Endometrial microvascular endothelial cells (primary cell): ENCODE measurements around the gene ADGRG7. TPM values are rescaled to one million over a fixed set of nuclear protein-coding genes. Genes with fewer than 3 reads are reported as not detected.

Experiments used
- in situ Hi-C: cut with HindIII; loops from 2 replicates; pipeline ENCODE4 v1.10.0; 2017; ENCODE audit warnings: low sequenced_read_pairs, low pct_unique_long_range_greater_than_20kb; ENCODE audit errors: inconsistent ontology term
- total RNA-seq: library from RNA; depleted of rRNA; stranded (reverse); fragments of >200 nt; gene quantifications from one replicate; pipeline ENCODE4 v1.2.3, GENCODE V29; 2015; ENCODE audit errors: inconsistent ontology term

Gene ADGRG7
- total RNA-seq, 1 donor from 2014 or later: not detected

GRCh38 chr3:100717637-100718487 lies 108.5 kb downstream of the ADGRG7 start:
- in situ Hi-C loops: no loop called here

GRCh38 chr3:100719136-100719535 lies 109.7 kb downstream of the ADGRG7 start:
- in situ Hi-C loops: no loop called here

- in situ Hi-C loops: no loop called here
These were observed 111.0 kb downstream of the ADGRG7 start for GRCh38 chr3:100720426-100720825.

GRCh38 chr3:100725935-100726513 lies 116.6 kb downstream of the ADGRG7 start:
- in situ Hi-C loops: loop anchor here (25.0 kb wide), 1 partner anchor 161 kb away; no protein-coding TSS in a partner anchor

- in situ Hi-C loops: loop anchor here (25.0 kb wide), 1 partner anchor 161 kb away; no protein-coding TSS in a partner anchor
These were observed 117.3 kb downstream of the ADGRG7 start for GRCh38 chr3:100726706-100727105.

- in situ Hi-C loops: loop anchor here (25.0 kb wide), 1 partner anchor 157 kb away; no protein-coding TSS in a partner anchor
These were observed 121.1 kb downstream of the ADGRG7 start for GRCh38 chr3:100730524-100730923.

GRCh38 chr3:100732435-100732834 lies 123.0 kb downstream of the ADGRG7 start:
- in situ Hi-C loops: loop anchor here (25.0 kb wide), 1 partner anchor 155 kb away; no protein-coding TSS in a partner anchor

GRCh38 chr3:100737334-100737733 lies 127.9 kb downstream of the ADGRG7 start:
- in situ Hi-C loops: loop anchor here (25.0 kb wide), 1 partner anchor 150 kb away; no protein-coding TSS in a partner anchor

- in situ Hi-C loops: loop anchor here (25.0 kb wide), 1 partner anchor 147 kb away; no protein-coding TSS in a partner anchor
These were observed 130.8 kb downstream of the ADGRG7 start for GRCh38 chr3:100740207-100740606.

- in situ Hi-C loops: loop anchor here (25.0 kb wide), 1 partner anchor 144 kb away; no protein-coding TSS in a partner anchor
These were observed 134.1 kb downstream of the ADGRG7 start for GRCh38 chr3:100743535-100743934.

- in situ Hi-C loops: loop anchor here (25.0 kb wide), 1 partner anchor 143 kb away; no protein-coding TSS in a partner anchor
These were observed 135.3 kb downstream of the ADGRG7 start for GRCh38 chr3:100744671-100745070.

Other genes with a start within 250 kb of the ADGRG7 start
- 36.2 TPM for gene TOMM70, start 208.5 kb upstream of the ADGRG7 start, total RNA-seq
- 1.1 TPM for gene LNP1, start 208.1 kb upstream of the ADGRG7 start, total RNA-seq
- 5.2 TPM for gene TMEM45A, start 117.0 kb upstream of the ADGRG7 start, total RNA-seq
- 129 TPM for gene TFG, start 99.9 kb downstream of the ADGRG7 start, total RNA-seq